Mucosa of descending colon (tissue), 3 donors: ENCODE measurements around the gene ESR1. TPM values are rescaled to one million over a fixed set of nuclear protein-coding genes. Genes with fewer than 3 reads are reported as not detected.

Source experiments
- ATAC-seq: fragments of 200-7000 bp; cut with Tn5 transposase; one replicate; pipeline ENCODE4 v1.9.1; 2020; ENCODE audit warnings: mild to moderate bottlenecking, moderate library complexity
- DNase-seq, 3 donors: peaks; one replicate each; pipeline ENCODE4 v3.0.0-alpha.2; 2020
- H3K36me3 ChIP-seq: fragments of 200-600 bp; one replicate; pipeline ENCODE4 v1.8.0; 2021; ENCODE audit warnings: low read depth, mild to moderate bottlenecking
- H3K4me1 ChIP-seq: fragments of 200-600 bp; one replicate; pipeline ENCODE4 v1.8.0; 2021; ENCODE audit warnings: low read depth, mild to moderate bottlenecking
- H3K4me3 ChIP-seq: fragments of 200-600 bp; one replicate; pipeline ENCODE4 v1.8.0; 2021; ENCODE audit warnings: mild to moderate bottlenecking
- H3K9me3 ChIP-seq: fragments of 200-600 bp; one replicate; pipeline ENCODE4 v1.8.0; 2021; ENCODE audit warnings: mild to moderate bottlenecking
- CTCF ChIP-seq: fragments of 200-600 bp; IDR thresholded peaks from one replicate; pipeline ENCODE4 v1.8.0; 2022; ENCODE audit warnings: antibody characterized with exemption, mild to moderate bottlenecking
- intact Hi-C, 2 donors: fragments of 100-400 bp; cut with DNase I in 1 of 2; cut with micrococcal nuclease in 1 of 2; formaldehyde crosslinking; loops; one replicate each; pipeline versions ENCODE4 v1.11.0 to v1.11.1; 2022; cut with DNase I, micrococcal nuclease
- total RNA-seq, 3 donors: library from RNA; stranded (reverse); fragmentation: NEBNext Ultra II Directional in 2 of 3; extraction: Animal tissue kit (Norgen Biotek cat#: 25700) in 2 of 3; gene quantifications; one replicate each; pipeline versions ENCODE4 v1.2.1 to v1.2.4, GENCODE V29; 2021 to 2023
- donor health status: DM: no; HTN: no; CAD: no; lungs with moderate emphysema.
- donor health status: DM: no; HTN: no; CAD: no.
- donor health status: DM: no; HTN: yes; CAD: no.

The ESR1 gene
- total RNA-seq, 3 donors from 2014 or later, result 0.55 to 1.6 (median 0.82) TPM

GRCh38 chr6:151900256-151900655 is 92.8 kb downstream of the ESR1 start:
- intact Hi-C loops, result no loop called here
- H3K9me3 ChIP-seq, result peaks cover 11% of the 10 kb centered on the region
- no peak overlapping the region for H3K4me3 ChIP-seq
- no peaks in the 10 kb centered on the region for H3K4me1 ChIP-seq
- no peak for TF ChIP-seq CTCF
- DNase-seq, result no peak
- ATAC-seq, result no peak
- no peaks in the 10 kb centered on the region for H3K36me3 ChIP-seq

- no peaks in the 10 kb centered on the region for H3K4me1 ChIP-seq
- no peak for TF ChIP-seq CTCF
- DNase-seq (no peak), ATAC-seq (no peak)
- H3K9me3 ChIP-seq, result peaks cover 11% of the 10 kb centered on the region
- no peaks in the 10 kb centered on the region for H3K36me3 ChIP-seq
- no peak overlapping the region for H3K4me3 ChIP-seq
- intact Hi-C loops, result no loop called here
These were observed 93.5 kb downstream of the ESR1 start for GRCh38 chr6:151901009-151901411.

DNA sequence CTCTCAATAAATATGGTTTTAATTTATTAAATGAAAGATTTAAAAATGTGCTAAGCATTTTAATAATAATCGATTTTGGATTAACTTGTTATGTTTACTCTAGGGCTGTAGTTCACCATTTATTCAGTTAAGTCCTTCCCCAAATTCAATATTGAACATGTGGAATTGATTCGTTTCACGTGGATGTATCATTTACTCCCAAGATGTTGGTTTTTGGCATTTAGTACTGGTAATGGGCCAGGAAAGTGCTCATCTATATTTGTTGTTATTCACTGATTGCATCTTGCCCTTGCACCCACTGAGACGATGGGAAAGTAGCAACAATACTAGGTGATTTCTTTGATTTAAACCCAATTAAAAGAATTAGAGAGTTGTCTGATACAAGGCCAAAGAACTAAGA is 97.1 kb downstream of the ESR1 start:
- intact Hi-C loops, result no loop called here
- no peak for TF ChIP-seq CTCF
- Histone ChIP-seq H3K9me3 (no peaks in the 10 kb centered on the region), H3K4me3 (no peak overlapping the region), H3K36me3 (no peaks in the 10 kb centered on the region), H3K4me1 (no peaks in the 10 kb centered on the region)
- ATAC-seq (no peak), DNase-seq (no peak)

DNA sequence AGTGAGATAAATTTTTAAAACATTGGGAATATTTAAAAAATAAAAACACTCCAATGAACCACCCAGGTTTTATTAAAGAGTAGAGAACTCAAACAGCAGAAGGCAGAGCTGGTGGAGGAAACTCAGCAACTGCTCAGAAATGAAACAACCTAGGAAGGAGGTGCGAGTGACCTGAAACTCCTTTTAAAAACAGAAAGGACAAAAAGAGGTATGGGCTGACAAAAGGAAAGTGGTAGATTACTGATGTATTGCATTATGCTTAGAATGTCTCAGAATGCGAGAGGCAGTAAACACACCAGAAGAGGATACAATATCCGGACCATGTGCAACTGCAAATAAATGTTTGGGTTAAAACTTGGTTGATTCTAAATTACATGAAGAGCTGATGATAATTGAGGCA is 97.6 kb downstream of the ESR1 start:
- no peak for ATAC-seq
- DNase-seq, result no peak
- intact Hi-C loops, result no loop called here
- no peaks in the 10 kb centered on the region for H3K36me3 ChIP-seq
- H3K4me3 ChIP-seq, result no peak overlapping the region
- TF ChIP-seq CTCF, result no peak
- no peaks in the 10 kb centered on the region for H3K9me3 ChIP-seq
- H3K4me1 ChIP-seq, result no peaks in the 10 kb centered on the region

GRCh38 chr6:151905854-151906253 is 98.4 kb downstream of the ESR1 start:
- Histone ChIP-seq H3K4me1 (no peaks in the 10 kb centered on the region), H3K36me3 (no peaks in the 10 kb centered on the region), H3K4me3 (no peak overlapping the region), H3K9me3 (no peaks in the 10 kb centered on the region)
- DNase-seq, result no peak
- no peak for ATAC-seq
- TF ChIP-seq CTCF, result no peak
- intact Hi-C loops, result no loop called here

DNA sequence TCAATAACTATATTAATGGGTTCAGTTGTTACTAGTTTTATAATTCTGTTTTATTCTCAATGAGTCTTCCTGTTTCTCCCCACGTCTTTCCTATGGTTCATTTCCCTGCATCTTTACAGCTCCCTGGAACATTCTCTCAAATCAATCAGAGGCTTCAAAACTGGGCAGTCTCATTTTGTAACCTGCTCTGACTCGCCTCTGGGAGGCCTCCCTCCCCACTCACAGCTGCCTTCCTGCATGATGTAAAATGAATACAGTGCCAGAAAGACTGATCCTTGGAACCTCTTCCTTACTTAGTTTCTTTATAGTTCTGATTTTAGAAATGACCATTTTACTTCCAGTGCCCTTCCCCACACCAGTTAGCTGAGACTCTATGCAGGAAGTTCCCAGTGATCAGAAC is 103.9 kb downstream of the ESR1 start:
- Histone ChIP-seq H3K36me3 (no peaks in the 10 kb centered on the region), H3K4me1 (no peaks in the 10 kb centered on the region), H3K9me3 (no peaks in the 10 kb centered on the region), H3K4me3 (no peak overlapping the region)
- intact Hi-C loops, result no loop called here
- no peak for TF ChIP-seq CTCF
- no peak for DNase-seq
- ATAC-seq, result no peak
